KMS-11 (cell line): Measurements from ENCODE around the gene SULT6B1.

Experiments
- H2AFZ ChIP-seq: fragments of 200-600 bp; sonication (generic); 2 replicates; pipeline ENCODE4 v1.6.1; 2016; ENCODE audit warnings: antibody characterized with exemption, mixed run types, low read depth
- H3K27ac ChIP-seq: fragments of 200-600 bp; sonication (generic); 2 replicates; pipeline ENCODE4 v1.6.1; 2016; ENCODE audit warnings: mild to moderate bottlenecking, mixed run types
- H3K27me3 ChIP-seq: fragments of 200-600 bp; sonication (generic); 2 replicates; pipeline ENCODE4 v1.6.1; 2017; ENCODE audit warnings: mild to moderate bottlenecking, low read depth, mixed run types, moderate library complexity; ENCODE audit not compliant: insufficient read depth
- H3K36me3 ChIP-seq: fragments of 200-600 bp; sonication (generic); 2 replicates; pipeline ENCODE4 v1.6.1; 2017; ENCODE audit warnings: mild to moderate bottlenecking, mixed run types; ENCODE audit not compliant: insufficient read depth
- H3K4me1 ChIP-seq: fragments of 200-600 bp; sonication (generic); 2 replicates; pipeline ENCODE4 v1.6.1; 2016; ENCODE audit warnings: mild to moderate bottlenecking, low read depth, mixed run types; ENCODE audit not compliant: poor library complexity, severe bottlenecking
- H3K4me2 ChIP-seq: fragments of 200-600 bp; sonication (generic); 2 replicates; pipeline ENCODE4 v1.7.0; 2016; ENCODE audit warnings: mild to moderate bottlenecking, mixed run types
- H3K4me3 ChIP-seq: fragments of 200-600 bp; sonication (generic); IDR thresholded peaks from 2 replicates; pipeline ENCODE4 v1.6.1; 2017; ENCODE audit warnings: low read depth, low read length, mixed read lengths; ENCODE audit not compliant: insufficient read depth
- H3K79me2 ChIP-seq: fragments of 200-600 bp; sonication (generic); 2 replicates; pipeline ENCODE4 v1.6.1; 2016; ENCODE audit warnings: low read depth, mixed run types; ENCODE audit not compliant: insufficient read depth
- H3K9ac ChIP-seq: fragments of 200-600 bp; sonication (generic); 2 replicates; pipeline ENCODE4 v1.6.1; 2016; ENCODE audit warnings: mild to moderate bottlenecking, mixed run types
- H4K20me1 ChIP-seq: fragments of 200-600 bp; sonication (generic); 2 replicates; pipeline ENCODE4 v1.6.1; 2016; ENCODE audit warnings: mild to moderate bottlenecking, mixed run types; ENCODE audit not compliant: insufficient read depth
- TF ChIP-seq, protein P1 (sequence below): fragments of 200-600 bp; sonication (generic); conservative IDR thresholded peaks from 2 replicates; pipeline ENCODE4 v1.6.1; 2017; ENCODE audit warnings: low read depth, mild to moderate bottlenecking, antibody characterized with exemption, low read length, moderate library complexity, mixed read lengths

The SULT6B1 gene

DNA sequence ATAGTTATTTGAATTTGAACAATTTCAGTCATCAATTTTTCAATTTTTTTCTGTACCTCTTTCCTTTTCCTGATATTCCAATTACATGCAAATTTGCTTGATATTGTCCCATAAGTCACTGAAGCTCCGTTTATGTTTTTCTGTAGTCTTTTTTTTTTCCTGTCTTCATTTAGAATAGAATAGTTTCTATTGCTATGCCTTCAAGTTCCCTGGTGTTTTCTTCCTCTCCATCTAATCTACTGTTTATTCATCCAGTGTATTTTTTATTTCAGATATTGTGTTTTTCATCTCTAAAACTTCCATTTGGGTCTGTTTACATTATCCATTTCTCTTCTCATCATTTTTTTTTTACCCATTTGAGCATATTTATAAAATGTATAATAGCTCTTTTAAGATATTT is 23.7 kb downstream of the SULT6B1 start:
- no peaks in the 10 kb centered on the region for H3K79me2 ChIP-seq
- no peak overlapping the region for H3K27ac ChIP-seq
- H3K9ac ChIP-seq = no peak overlapping the region
- H4K20me1 ChIP-seq = no peaks in the 10 kb centered on the region
- no peaks in the 10 kb centered on the region for H3K36me3 ChIP-seq
- H3K27me3 ChIP-seq = no peaks in the 10 kb centered on the region
- H3K4me2 ChIP-seq = no peak overlapping the region
- peaks cover 4% of the 10 kb centered on the region for H3K4me1 ChIP-seq
- no peak overlapping the region for H2AFZ ChIP-seq
- TF ChIP-seq, protein P1, sequence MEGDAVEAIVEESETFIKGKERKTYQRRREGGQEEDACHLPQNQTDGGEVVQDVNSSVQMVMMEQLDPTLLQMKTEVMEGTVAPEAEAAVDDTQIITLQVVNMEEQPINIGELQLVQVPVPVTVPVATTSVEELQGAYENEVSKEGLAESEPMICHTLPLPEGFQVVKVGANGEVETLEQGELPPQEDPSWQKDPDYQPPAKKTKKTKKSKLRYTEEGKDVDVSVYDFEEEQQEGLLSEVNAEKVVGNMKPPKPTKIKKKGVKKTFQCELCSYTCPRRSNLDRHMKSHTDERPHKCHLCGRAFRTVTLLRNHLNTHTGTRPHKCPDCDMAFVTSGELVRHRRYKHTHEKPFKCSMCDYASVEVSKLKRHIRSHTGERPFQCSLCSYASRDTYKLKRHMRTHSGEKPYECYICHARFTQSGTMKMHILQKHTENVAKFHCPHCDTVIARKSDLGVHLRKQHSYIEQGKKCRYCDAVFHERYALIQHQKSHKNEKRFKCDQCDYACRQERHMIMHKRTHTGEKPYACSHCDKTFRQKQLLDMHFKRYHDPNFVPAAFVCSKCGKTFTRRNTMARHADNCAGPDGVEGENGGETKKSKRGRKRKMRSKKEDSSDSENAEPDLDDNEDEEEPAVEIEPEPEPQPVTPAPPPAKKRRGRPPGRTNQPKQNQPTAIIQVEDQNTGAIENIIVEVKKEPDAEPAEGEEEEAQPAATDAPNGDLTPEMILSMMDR = no peak
- no peak overlapping the region for H3K4me3 ChIP-seq

DNA sequence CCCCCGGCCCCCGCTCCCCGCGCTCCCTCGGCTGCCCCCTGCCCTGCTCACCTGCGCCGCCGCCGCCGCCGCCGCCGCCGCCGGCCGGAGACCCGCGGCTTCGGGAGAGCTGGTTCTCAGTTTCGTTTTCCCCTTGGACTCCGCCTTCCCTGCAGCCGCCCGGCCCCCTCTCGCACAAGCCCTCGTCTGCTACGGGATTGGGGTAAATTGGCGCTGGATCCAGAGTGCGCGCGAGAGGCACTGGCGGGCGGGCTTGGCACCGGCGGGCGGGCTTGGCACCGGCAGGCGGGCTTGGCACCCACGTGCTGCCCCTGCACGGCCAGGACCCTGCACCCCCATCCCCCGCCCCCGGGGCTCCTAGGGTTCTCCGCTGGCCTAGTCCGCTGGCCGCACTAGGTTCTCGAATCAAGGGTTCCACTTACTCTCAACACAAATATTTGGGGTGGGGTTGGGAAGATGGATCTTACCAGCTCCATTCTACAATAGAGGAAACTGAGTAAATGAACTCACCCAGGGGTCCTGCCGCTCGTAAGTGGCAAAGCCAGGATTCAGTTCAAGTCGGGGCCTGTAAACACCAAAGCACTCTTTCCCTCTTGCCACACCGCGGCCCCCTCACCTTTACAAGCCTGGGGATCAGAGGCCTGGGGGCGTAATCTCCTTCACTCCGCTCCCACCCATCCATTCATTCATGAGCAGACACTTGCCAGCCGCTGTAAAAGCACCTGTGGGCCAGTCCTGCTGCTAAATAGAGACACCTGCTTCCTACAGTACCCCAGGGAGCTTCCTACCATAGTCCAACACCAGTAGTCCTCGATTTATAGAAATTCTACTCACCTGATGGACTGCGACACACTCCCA is 31.4 kb downstream of the SULT6B1 start, which contains the start of gene EIF2AK2:
TSS of gene EIF2AK2 (minus strand) at position 124 of the 858 bp plus-strand sequence. CDS start 9,174 bp downstream, outside the sequence.
- TF ChIP-seq, protein P1 = no peak
- H3K27ac ChIP-seq = peak within 1 kb of the TSS; percentile 43; the same call in 1 of the 2 replicates
- H3K36me3 ChIP-seq = no peaks in the 10 kb centered on the region
- H3K27me3 ChIP-seq = no peaks in the 10 kb centered on the region
- peak within 1 kb of the TSS; percentile 87 for H3K9ac ChIP-seq
- H3K4me2 ChIP-seq = peak within 1 kb of the TSS; percentile 95
- H3K4me1 ChIP-seq = peaks cover 19% of the 10 kb centered on the region
- H4K20me1 ChIP-seq = no peaks in the 10 kb centered on the region
- H2AFZ ChIP-seq = peak within 1 kb of the TSS; percentile 83
- H3K79me2 ChIP-seq = peaks cover 14% of the 10 kb centered on the region; the same call in 1 of the 2 replicates
- peak within 1 kb of the TSS; percentile 74 for H3K4me3 ChIP-seq

DNA sequence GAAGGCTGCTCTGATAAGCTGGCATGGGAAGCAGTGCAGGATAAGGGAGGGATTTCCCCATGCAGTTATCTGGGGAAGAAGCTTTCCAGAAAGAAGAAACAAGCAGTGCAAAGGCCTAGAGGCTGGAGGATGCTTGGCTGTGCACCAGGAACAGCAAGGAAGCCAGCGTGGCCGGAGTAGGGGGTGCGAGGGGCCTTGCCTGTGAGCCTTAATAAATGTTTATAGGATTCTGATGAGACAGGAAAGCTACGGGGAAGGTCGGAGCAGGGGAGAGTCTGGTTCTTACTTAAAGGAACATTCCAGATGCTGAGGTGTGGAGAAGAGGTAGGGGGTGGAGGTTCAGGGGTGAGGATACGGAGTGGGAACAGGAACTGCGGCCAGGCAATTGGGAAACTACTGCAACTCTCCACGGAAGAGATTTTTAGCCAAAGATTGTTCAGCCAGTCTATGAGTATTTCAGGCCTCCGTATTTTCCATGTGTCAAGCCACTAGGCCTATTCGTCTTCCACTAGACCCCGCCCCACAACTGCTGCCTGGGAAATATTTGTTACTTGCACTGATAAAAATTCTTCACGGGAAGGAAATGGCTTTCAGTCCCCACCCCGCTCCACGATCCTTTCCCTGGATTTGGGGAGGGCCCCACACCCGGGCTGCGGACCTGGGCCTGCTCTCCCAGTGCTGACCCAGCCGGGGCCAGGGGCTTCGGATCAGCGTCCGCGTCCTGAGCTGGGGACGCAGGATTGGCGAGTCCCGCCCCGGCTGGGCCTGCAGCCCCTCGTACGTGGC is 32.2 kb downstream of the SULT6B1 start:
- H3K79me2 ChIP-seq = peaks cover 14% of the 10 kb centered on the region; the same call in 1 of the 2 replicates
- peak overlapping the region; percentile 43; the same call in 1 of the 2 replicates for H3K27ac ChIP-seq
- H3K4me1 ChIP-seq = peaks cover 19% of the 10 kb centered on the region
- H3K36me3 ChIP-seq = no peaks in the 10 kb centered on the region
- H3K4me3 ChIP-seq = peak overlapping the region; percentile 74
- H3K9ac ChIP-seq = peak overlapping the region; percentile 87
- TF ChIP-seq, protein P1 = no peak
- H2AFZ ChIP-seq = peak overlapping the region; percentile 83
- no peaks in the 10 kb centered on the region for H4K20me1 ChIP-seq
- peak overlapping the region; percentile 95 for H3K4me2 ChIP-seq
- no peaks in the 10 kb centered on the region for H3K27me3 ChIP-seq

DNA sequence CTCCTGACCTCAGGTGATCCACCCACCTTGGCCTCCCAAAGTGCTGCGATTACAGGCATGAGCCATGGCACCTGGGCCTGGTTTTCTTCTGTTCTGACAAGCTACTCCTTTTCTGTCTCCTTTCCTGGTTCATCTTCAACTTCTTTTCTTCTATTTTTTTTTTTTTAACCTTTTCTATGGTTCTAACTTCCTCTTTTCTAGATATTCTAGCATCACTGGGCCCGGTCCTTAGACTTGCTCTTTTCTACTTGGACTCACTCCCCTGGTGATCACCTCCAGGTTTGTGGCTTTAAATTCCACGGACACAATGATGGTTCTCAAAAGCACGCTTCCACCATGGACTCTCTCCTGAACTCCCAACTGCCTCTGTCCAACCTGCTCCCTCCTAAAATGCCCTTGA is 33.7 kb downstream of the SULT6B1 start:
- no peak overlapping the region for H3K27ac ChIP-seq
- no peak overlapping the region for H3K4me2 ChIP-seq
- no peak overlapping the region for H2AFZ ChIP-seq
- no peaks in the 10 kb centered on the region for H4K20me1 ChIP-seq
- TF ChIP-seq, protein P1 = no peak
- H3K9ac ChIP-seq = no peak overlapping the region
- no peaks in the 10 kb centered on the region for H3K27me3 ChIP-seq
- H3K4me1 ChIP-seq = peaks cover 19% of the 10 kb centered on the region
- no peaks in the 10 kb centered on the region for H3K36me3 ChIP-seq
- H3K79me2 ChIP-seq = peaks cover 14% of the 10 kb centered on the region; the same call in 1 of the 2 replicates
- H3K4me3 ChIP-seq = no peak overlapping the region
